CD4-positive, alpha-beta T cell (primary cell): Measurements from ENCODE around the gene AMZ1. TPM values are rescaled to one million over a fixed set of nuclear protein-coding genes. Genes with fewer than 3 reads are reported as not detected.

Experiments
- ATAC-seq: fragments of 200-7000 bp; cut with Tn5 transposase; one replicate; pipeline ENCODE4 v1.10.0; 2022; ENCODE audit warnings: mild to moderate bottlenecking; ENCODE audit not compliant: poor library complexity
- CTCF ChIA-PET: fragments of 350-600 bp; sonication (Branson Sonifier 250); formaldehyde crosslinking; loops from one replicate; lab custom pipeline; 2021; ENCODE audit warnings: antibody characterized with exemption, inconsistent platforms; lab: Charles Lee
- POLR2A ChIA-PET: fragments of 350-600 bp; sonication (Branson Sonifier 250); formaldehyde crosslinking; loops from one replicate; lab custom pipeline; 2021; ENCODE audit warnings: antibody characterized with exemption, inconsistent platforms; lab: Charles Lee
- DNase-seq, 14 experiments: peaks; one replicate each; pipeline ENCODE4 v3.0.0-alpha.2; 2013 to 2020; ENCODE audit warnings: mixed read lengths in 2 of 14
- H3K27ac ChIP-seq, 2 donors: one replicate each; pipeline versions ENCODE4 v1.5.1 to v1.7.0; 2013; ENCODE audit warnings: low read length in 2 of 2, low read depth in 1 of 2, mild to moderate bottlenecking in 1 of 2
- H3K27me3 ChIP-seq, 2 experiments: 1 replicate in 1 of 2; 2 replicates in 1 of 2; pipeline versions ENCODE4 v1.6.1 to v1.7.0; 2013; ENCODE audit warnings: low read length in 2 of 2, control low read depth in 1 of 2, mild to moderate bottlenecking in 1 of 2, moderate library complexity in 1 of 2; ENCODE audit not compliant: insufficient read depth in 2 of 2, control insufficient read depth in 1 of 2
- H3K36me3 ChIP-seq: one replicate; pipeline ENCODE4 v1.6.1; 2013; ENCODE audit warnings: low read length, control low read depth; ENCODE audit not compliant: insufficient read depth
- H3K4me1 ChIP-seq: one replicate; pipeline ENCODE4 v1.6.1; 2013; ENCODE audit warnings: low read length, control low read depth; ENCODE audit not compliant: insufficient read depth
- H3K4me3 ChIP-seq: one replicate; pipeline ENCODE4 v1.5.1; 2013; ENCODE audit warnings: mild to moderate bottlenecking, low read length, moderate library complexity
- H3K9me3 ChIP-seq, 2 experiments: 1 replicate in 1 of 2; 2 replicates in 1 of 2; pipeline versions ENCODE4 v1.6.1 to v1.7.0; 2013; ENCODE audit warnings: low read length in 2 of 2, mild to moderate bottlenecking in 2 of 2, control low read depth in 1 of 2, moderate library complexity in 1 of 2; ENCODE audit not compliant: control insufficient read depth in 1 of 2, insufficient read depth in 1 of 2
- H3K27ac Mint-ChIP-seq: one replicate; pipeline ENCODE4 v1.8.0; 2020; ENCODE audit warnings: mixed read lengths
- H3K27me3 Mint-ChIP-seq: one replicate; pipeline ENCODE4 v1.8.0; 2021; ENCODE audit warnings: mixed read lengths
- H3K36me3 Mint-ChIP-seq: one replicate; pipeline ENCODE4 v1.8.0; 2021; ENCODE audit warnings: low read depth, mixed read lengths
- H3K4me1 Mint-ChIP-seq: one replicate; pipeline ENCODE4 v1.8.0; 2021; ENCODE audit warnings: low read depth, mixed read lengths
- H3K4me3 Mint-ChIP-seq: one replicate; pipeline ENCODE4 v1.8.0; 2020; ENCODE audit warnings: mild to moderate bottlenecking, mixed read lengths
- H3K9me3 Mint-ChIP-seq: one replicate; pipeline ENCODE4 v1.8.0; 2020; ENCODE audit warnings: mixed read lengths
- CTCF ChIP-seq: fragments of 200-600 bp; IDR thresholded peaks from one replicate; pipeline ENCODE4 v1.8.0; 2022; ENCODE audit warnings: antibody characterized with exemption, mild to moderate bottlenecking
- intact Hi-C, 2 experiments: fragments of 100-400 bp; cut with DNase I in 1 of 2; cut with micrococcal nuclease in 1 of 2; formaldehyde crosslinking; loops; one replicate each; pipeline versions ENCODE4 v1.15.1 to v1.9.0; 2023 to 2025; cut with DNase I, micrococcal nuclease
- total RNA-seq, 174 experiments: library from RNA in 2 of 174; stranded (reverse) in 2 of 174; gene quantifications; one replicate each; pipeline ENCODE4 v1.2.3 and lab custom pipeline; 2021 to 2026

Gene AMZ1
- total RNA-seq, 2 experiments from 2014 or later: 0.25 to 0.36 TPM

GRCh38 chr7:2646680-2647571 lies 41.1 kb upstream of the AMZ1 start:
- H3K4me3 ChIP-seq: no peak overlapping the region
- no peaks in the 10 kb centered on the region for H3K36me3 ChIP-seq
- Mint-ChIP-seq H3K9me3 (no peaks in the 10 kb centered on the region), H3K27ac (no peak overlapping the region), H3K4me1 (peaks cover 10% of the 10 kb centered on the region), H3K4me3 (no peak overlapping the region), H3K36me3 (no peaks in the 10 kb centered on the region), H3K27me3 (no peaks in the 10 kb centered on the region)
- no peak overlapping the region for H3K27ac ChIP-seq
- ATAC-seq (no peak), DNase-seq (no peak)
- peaks cover 20% of the 10 kb centered on the region for H3K4me1 ChIP-seq
- intact Hi-C loops: no loop called here
- no peaks in the 10 kb centered on the region for H3K9me3 ChIP-seq
- ChIA-PET POLR2A (no interaction called here), CTCF (no interaction called here)
- H3K27me3 ChIP-seq: no peaks in the 10 kb centered on the region
- no peak for TF ChIP-seq CTCF

DNA sequence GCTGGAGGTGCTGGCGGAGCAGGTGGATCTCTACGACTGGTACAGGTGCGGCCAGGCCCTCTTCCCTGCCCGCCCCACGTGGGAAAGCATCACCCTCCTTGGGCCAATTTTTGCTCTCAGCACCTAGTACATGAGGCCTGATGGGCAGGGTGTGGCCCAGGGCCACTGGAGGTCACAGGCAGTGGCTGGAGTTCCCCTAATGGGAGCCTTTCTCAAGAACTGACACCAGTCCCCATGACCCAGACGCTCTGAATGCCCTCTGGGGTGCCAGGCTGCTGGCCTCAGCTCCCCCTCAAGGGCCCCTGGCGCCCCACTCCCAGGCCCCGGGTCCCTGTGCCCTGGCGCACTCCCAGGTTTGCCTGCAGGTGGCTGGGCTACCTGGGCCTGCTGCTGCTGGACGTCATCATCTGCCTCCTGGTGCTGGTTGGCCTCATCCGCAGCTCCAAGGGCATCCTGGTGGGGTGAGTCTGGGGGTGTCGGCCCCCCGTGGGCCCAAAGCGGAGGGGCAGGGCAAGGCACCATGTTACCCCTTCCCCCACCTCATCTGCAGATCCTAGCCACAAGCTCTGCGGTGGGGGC lies 40.3 kb upstream of the AMZ1 start:
- ATAC-seq (no peak), DNase-seq (peak in 2 of 14 experiments; percentile 41 to 52)
- Histone ChIP-seq H3K27me3 (no peaks in the 10 kb centered on the region), H3K27ac (no peak overlapping the region), H3K4me1 (peaks cover 20% of the 10 kb centered on the region), H3K36me3 (no peaks in the 10 kb centered on the region), H3K9me3 (no peaks in the 10 kb centered on the region), H3K4me3 (no peak overlapping the region)
- Mint-ChIP-seq H3K4me3 (no peak overlapping the region), H3K9me3 (no peaks in the 10 kb centered on the region), H3K36me3 (no peaks in the 10 kb centered on the region), H3K27ac (no peak overlapping the region), H3K27me3 (no peaks in the 10 kb centered on the region), H3K4me1 (peaks cover 10% of the 10 kb centered on the region)
- intact Hi-C loops: no loop called here
- TF ChIP-seq CTCF: no peak
- POLR2A ChIA-PET: no interaction called here
- CTCF ChIA-PET: no interaction called here

GRCh38 chr7:2649139-2649838 lies 38.7 kb upstream of the AMZ1 start:
- Histone ChIP-seq H3K36me3 (no peaks in the 10 kb centered on the region), H3K4me1 (peaks cover 15% of the 10 kb centered on the region), H3K27ac (no peak overlapping the region), H3K4me3 (no peak overlapping the region), H3K9me3 (no peaks in the 10 kb centered on the region), H3K27me3 (no peaks in the 10 kb centered on the region)
- Mint-ChIP-seq H3K4me3 (no peak overlapping the region), H3K27ac (no peak overlapping the region), H3K36me3 (no peaks in the 10 kb centered on the region), H3K9me3 (no peaks in the 10 kb centered on the region), H3K4me1 (peaks cover 10% of the 10 kb centered on the region), H3K27me3 (no peaks in the 10 kb centered on the region)
- CTCF ChIA-PET: no interaction called here
- intact Hi-C loops: no loop called here
- DNase-seq (no peak), ATAC-seq (no peak)
- no peak for TF ChIP-seq CTCF
- POLR2A ChIA-PET: no interaction called here
